ENCODE measurements around the gene EPHA1.

GRCh38 chr7:143433759-143434158 is 25.1 kb upstream of the EPHA1 start:
- TF ChIP-seq EZH2 (IDR thresholded peaks at IDR 0.05; ENCODE audit: borderline replicate concordance, insufficient read depth, low read depth, low read length, poor library complexity, severe bottlenecking) (no peak), CTCF (IDR thresholded peaks at IDR 0.05) (no peak)
